ENCODE measurements around the gene THOC7.

THOC7 gene

DNA sequence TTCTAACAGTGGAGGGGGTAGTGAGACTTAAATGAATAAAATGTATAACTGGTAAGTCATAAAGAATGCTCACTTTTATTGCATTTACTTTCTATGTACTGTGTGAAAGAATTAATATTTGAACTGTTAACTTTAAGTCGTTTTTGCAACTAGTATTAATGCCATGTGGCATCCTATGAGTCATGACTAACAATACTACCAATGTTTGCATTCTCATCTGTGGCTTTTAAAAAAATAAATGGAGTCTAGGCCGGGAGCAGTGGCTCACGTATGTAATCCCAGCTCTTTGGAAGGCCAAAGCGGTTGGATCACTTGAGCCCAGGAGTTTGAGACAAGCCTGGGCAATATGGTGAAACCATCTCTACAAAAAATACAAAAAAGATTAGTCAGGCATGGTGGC is 39.3 kb downstream of the THOC7 start:
- no peak for DNase-seq
- Histone ChIP-seq H3K9me3 (replicated peaks; ENCODE audit: insufficient read depth, low read length) (no peaks in the 10 kb centered on the region), H3K9ac (ENCODE audit: low read length) (no peak overlapping the region), H3K27ac (ENCODE audit: low read length) (no peak overlapping the region), H3K4me3 (ENCODE audit: low read length) (no peak overlapping the region), H3K9me2 (replicated peaks; ENCODE audit: insufficient read depth, low read length) (no peaks in the 10 kb centered on the region), H3K27me3 (replicated peaks; ENCODE audit: insufficient read depth, low read length) (no peaks in the 10 kb centered on the region), H3K79me2 (ENCODE audit: low read length) (no peaks in the 10 kb centered on the region), H3F3A (ENCODE audit: insufficient read depth, low read length) (no peaks in the 10 kb centered on the region), H3K4me1 (ENCODE audit: low read length) (no peaks in the 10 kb centered on the region), H4K20me1 (ENCODE audit: insufficient read depth, low read length) (no peaks in the 10 kb centered on the region), H2AFZ (ENCODE audit: low read length) (no peak overlapping the region), H3K36me3 (replicated peaks; ENCODE audit: insufficient read depth, low read length) (no peaks in the 10 kb centered on the region), H3K4me2 (ENCODE audit: low read depth, low read length) (no peak overlapping the region)
- TF ChIP-seq EZH2phosphoT487 (IDR thresholded peaks at IDR 0.05; ENCODE audit: low read length) (no peak), EZH2 (optimal IDR thresholded peaks at IDR 0.05; ENCODE audit: low read depth, low read length) (no peak)
- TF ChIP-seq, protein P1, sequence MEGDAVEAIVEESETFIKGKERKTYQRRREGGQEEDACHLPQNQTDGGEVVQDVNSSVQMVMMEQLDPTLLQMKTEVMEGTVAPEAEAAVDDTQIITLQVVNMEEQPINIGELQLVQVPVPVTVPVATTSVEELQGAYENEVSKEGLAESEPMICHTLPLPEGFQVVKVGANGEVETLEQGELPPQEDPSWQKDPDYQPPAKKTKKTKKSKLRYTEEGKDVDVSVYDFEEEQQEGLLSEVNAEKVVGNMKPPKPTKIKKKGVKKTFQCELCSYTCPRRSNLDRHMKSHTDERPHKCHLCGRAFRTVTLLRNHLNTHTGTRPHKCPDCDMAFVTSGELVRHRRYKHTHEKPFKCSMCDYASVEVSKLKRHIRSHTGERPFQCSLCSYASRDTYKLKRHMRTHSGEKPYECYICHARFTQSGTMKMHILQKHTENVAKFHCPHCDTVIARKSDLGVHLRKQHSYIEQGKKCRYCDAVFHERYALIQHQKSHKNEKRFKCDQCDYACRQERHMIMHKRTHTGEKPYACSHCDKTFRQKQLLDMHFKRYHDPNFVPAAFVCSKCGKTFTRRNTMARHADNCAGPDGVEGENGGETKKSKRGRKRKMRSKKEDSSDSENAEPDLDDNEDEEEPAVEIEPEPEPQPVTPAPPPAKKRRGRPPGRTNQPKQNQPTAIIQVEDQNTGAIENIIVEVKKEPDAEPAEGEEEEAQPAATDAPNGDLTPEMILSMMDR (IDR thresholded peaks at IDR 0.05; ENCODE audit: low read length), result no peak

DNA sequence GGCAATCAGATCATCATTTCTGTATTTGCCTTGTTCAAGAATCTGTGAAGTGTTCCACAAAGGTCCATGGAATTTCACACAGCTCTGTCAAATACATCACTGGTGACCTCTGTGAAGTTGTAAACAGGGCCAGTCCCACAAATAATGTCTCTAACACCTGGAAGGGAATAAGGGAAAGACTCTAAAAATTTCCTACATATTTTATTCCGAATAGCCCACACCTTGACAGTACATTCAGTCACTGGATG is 44.5 kb downstream of the THOC7 start, which contains the start of gene C3orf49:
Gene C3orf49, plus strand, starts transcription at position 149 of the 248 bp plus-strand sequence. CDS start 173 bp downstream, outside the sequence.
- Histone ChIP-seq H2AFZ (ENCODE audit: low read length) (no peak within 1 kb of the TSS), H3K4me3 (ENCODE audit: low read length) (no peak within 1 kb of the TSS), H3F3A (ENCODE audit: insufficient read depth, low read length) (no peaks in the 10 kb centered on the region), H3K4me1 (ENCODE audit: low read length) (no peaks in the 10 kb centered on the region), H3K9ac (ENCODE audit: low read length) (no peak within 1 kb of the TSS), H3K79me2 (ENCODE audit: low read length) (no peaks in the 10 kb centered on the region), H3K9me3 (replicated peaks; ENCODE audit: insufficient read depth, low read length) (no peaks in the 10 kb centered on the region), H3K4me2 (ENCODE audit: low read depth, low read length) (no peak within 1 kb of the TSS), H3K27me3 (replicated peaks; ENCODE audit: insufficient read depth, low read length) (no peaks in the 10 kb centered on the region), H3K36me3 (replicated peaks; ENCODE audit: insufficient read depth, low read length) (no peaks in the 10 kb centered on the region), H3K27ac (ENCODE audit: low read length) (no peak within 1 kb of the TSS), H4K20me1 (ENCODE audit: insufficient read depth, low read length) (no peaks in the 10 kb centered on the region), H3K9me2 (replicated peaks; ENCODE audit: insufficient read depth, low read length) (no peaks in the 10 kb centered on the region)
- no peak for DNase-seq
- TF ChIP-seq EZH2phosphoT487 (IDR thresholded peaks at IDR 0.05; ENCODE audit: low read length) (no peak), EZH2 (optimal IDR thresholded peaks at IDR 0.05; ENCODE audit: low read depth, low read length) (no peak)
- TF ChIP-seq, protein P1 (IDR thresholded peaks at IDR 0.05; ENCODE audit: low read length), result no peak

DNA sequence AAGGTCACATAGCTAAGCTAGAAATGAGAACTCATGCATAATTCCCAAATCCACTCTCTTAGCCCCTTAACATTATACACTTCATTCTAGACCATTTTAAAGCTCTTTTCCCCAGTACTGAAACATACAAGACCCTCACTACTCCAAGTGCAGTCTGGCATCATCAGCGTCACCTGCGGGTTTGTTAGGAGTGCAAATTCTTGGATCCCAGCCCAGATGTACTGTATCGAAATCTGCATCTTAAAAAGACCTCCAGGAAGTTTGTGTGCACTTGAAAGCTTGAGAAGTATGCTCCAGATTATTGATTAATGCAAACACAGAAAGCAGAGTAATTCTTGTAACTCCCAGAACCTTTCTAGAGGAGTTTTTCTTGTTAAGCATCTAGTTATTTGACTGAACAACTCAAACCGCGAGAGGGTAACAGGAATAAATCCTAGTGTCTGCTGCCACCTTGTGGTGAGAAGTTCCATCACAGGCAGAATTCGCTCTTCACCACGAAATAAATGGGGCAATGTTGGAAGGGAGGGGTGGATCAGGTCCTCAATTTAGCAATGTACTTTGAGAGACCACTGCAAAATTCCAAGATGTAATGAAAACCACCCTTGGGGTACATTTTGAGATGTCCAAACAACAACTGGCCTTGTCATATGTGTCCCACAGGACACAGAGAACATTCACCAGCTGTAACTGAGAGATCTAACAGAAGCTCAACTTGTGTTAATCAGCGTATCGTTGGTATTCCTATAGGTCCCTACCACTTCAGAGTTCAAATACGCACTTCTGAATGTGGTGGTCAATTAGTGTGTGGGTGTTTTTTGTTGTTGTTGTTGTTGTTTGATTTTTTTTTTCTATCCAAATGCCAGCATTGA is 45.1 kb downstream of the THOC7 start:
- Histone ChIP-seq H3K9me3 (replicated peaks; ENCODE audit: insufficient read depth, low read length) (no peaks in the 10 kb centered on the region), H3K9me2 (replicated peaks; ENCODE audit: insufficient read depth, low read length) (no peaks in the 10 kb centered on the region), H3K36me3 (replicated peaks; ENCODE audit: insufficient read depth, low read length) (no peaks in the 10 kb centered on the region), H3K4me3 (ENCODE audit: low read length) (no peak overlapping the region), H3K27me3 (replicated peaks; ENCODE audit: insufficient read depth, low read length) (no peaks in the 10 kb centered on the region), H3K4me1 (ENCODE audit: low read length) (no peaks in the 10 kb centered on the region), H4K20me1 (ENCODE audit: insufficient read depth, low read length) (no peaks in the 10 kb centered on the region), H3K4me2 (ENCODE audit: low read depth, low read length) (no peak overlapping the region), H3K79me2 (ENCODE audit: low read length) (no peaks in the 10 kb centered on the region), H3K27ac (ENCODE audit: low read length) (no peak overlapping the region), H3K9ac (ENCODE audit: low read length) (no peak overlapping the region), H3F3A (ENCODE audit: insufficient read depth, low read length) (no peaks in the 10 kb centered on the region), H2AFZ (ENCODE audit: low read length) (no peak overlapping the region)
- peak; percentile 63 for DNase-seq
- TF ChIP-seq, protein P1 (IDR thresholded peaks at IDR 0.05; ENCODE audit: low read length), result peak; percentile 81
- no peak for TF ChIP-seq EZH2phosphoT487 (IDR thresholded peaks at IDR 0.05; ENCODE audit: low read length)

Measured in MM.1S (cell line).